GM12878 (cell line): ENCODE measurements around the gene PRPF6. TPM values are rescaled to one million over a fixed set of nuclear protein-coding genes. Genes with fewer than 3 reads are reported as not detected.

Experiments
- ATAC-seq: fragments of 200-7000 bp; cut with Tn5 transposase; 3 replicates; pipeline ENCODE4 v1.9.1; 2020; ENCODE audit warnings: mild to moderate bottlenecking, moderate library complexity
- BruUV-seq: library from RNA; stranded (reverse); fragments of 400-500 nt; replicated peaks from 2 replicates; lab custom pipeline; 2021; lab: Mats Ljungman, UMichigan
- CTCF ChIA-PET: fragments of 300-600 bp; sonication (Branson Sonifier 250); formaldehyde crosslinking; extraction: SDS; loops from one replicate; lab custom pipeline; 2021; ENCODE audit warnings: inconsistent platforms; lab: Yijun Ruan, JAX
- POLR2A ChIA-PET: fragments of 350-600 bp; formaldehyde crosslinking; extraction: SDS; loops from one replicate; lab custom pipeline; 2021; ENCODE audit warnings: inconsistent platforms; lab: Charles Lee
- RAD21 ChIA-PET: fragments of 300-600 bp; sonication (Branson Sonifier 250); formaldehyde crosslinking; loops from one replicate; lab custom pipeline; 2023; ENCODE audit warnings: antibody characterized with exemption; ENCODE audit not compliant: unreplicated experiment; lab: Charles Lee
- SMC1A ChIA-PET: fragments of 300-600 bp; sonication (Branson Sonifier 250); formaldehyde crosslinking; loops from one replicate; lab custom pipeline; 2023; ENCODE audit not compliant: unreplicated experiment, uncharacterized antibody; lab: Charles Lee
- DNase-seq: peaks from one replicate; pipeline ENCODE4 v3.0.0-alpha.2; 2011; ENCODE audit warnings: low read depth, low spot score
- FAIRE-seq: peaks from 3 replicates; lab custom pipeline; 2011; peaks lifted over from hg19 to GRCh38; lab: Jason Lieb, UNC
- H2AFZ ChIP-seq: 2 replicates; pipeline ENCODE4 v1.6.0; 2011; ENCODE audit warnings: low read depth, low read length, control low read depth; ENCODE audit not compliant: control insufficient read depth
- H3K27ac ChIP-seq: 2 replicates; pipeline ENCODE4 v1.5.1; 2011; ENCODE audit warnings: control low read depth; ENCODE audit not compliant: control insufficient read depth, insufficient read depth
- H3K27me3 ChIP-seq, 2 experiments: replicated peaks in 1 of 2; 2 replicates each; pipeline versions ENCODE4 v1.6.0 to v1.6.1; 2011; ENCODE audit warnings: low read length in 1 of 2; ENCODE audit not compliant: control insufficient read depth in 2 of 2, insufficient read depth in 2 of 2
- H3K36me3 ChIP-seq, 2 experiments: 2 replicates each; pipeline ENCODE4 v1.5.1; 2011; ENCODE audit warnings: low read length in 1 of 2; ENCODE audit not compliant: control insufficient read depth in 2 of 2, insufficient read depth in 2 of 2
- H3K4me1 ChIP-seq: 2 replicates; pipeline ENCODE4 v1.6.1; 2011; ENCODE audit warnings: mild to moderate bottlenecking, low read length, moderate library complexity, mixed read lengths; ENCODE audit not compliant: control insufficient read depth, insufficient read depth
- H3K4me2 ChIP-seq: 2 replicates; pipeline ENCODE4 v1.6.0; 2011; ENCODE audit warnings: control low read depth; ENCODE audit not compliant: control insufficient read depth, insufficient read depth
- H3K4me3 ChIP-seq: fragments of 200-600 bp; sonication (generic); 2 replicates; pipeline ENCODE4 v1.5.1; 2016
- H3K79me2 ChIP-seq: 2 replicates; pipeline ENCODE4 v1.6.0; 2011; ENCODE audit warnings: low read length; ENCODE audit not compliant: control insufficient read depth, insufficient read depth
- H3K9ac ChIP-seq: 2 replicates; pipeline ENCODE4 v1.8.0; 2011; ENCODE audit warnings: low read length, control low read depth, mixed read lengths; ENCODE audit not compliant: control insufficient read depth, insufficient read depth
- H3K9me3 ChIP-seq: replicated peaks from 3 replicates; pipeline ENCODE4 v1.5.1; 2011; ENCODE audit warnings: mild to moderate bottlenecking, low read length; ENCODE audit not compliant: control insufficient read depth, insufficient read depth
- H4K20me1 ChIP-seq: 2 replicates; pipeline ENCODE4 v1.6.0; 2011; ENCODE audit not compliant: control insufficient read depth, insufficient read depth
- BHLHE40 ChIP-seq, 2 experiments: fragments of 450-650 bp in 1 of 2; IDR thresholded peaks; 2 replicates each; pipeline ENCODE4 v1.6.1; 2011 to 2017; ENCODE audit warnings: low read depth in 2 of 2, borderline replicate concordance in 1 of 2, improper control_type of control experiment in 1 of 2, low read length in 1 of 2, mild to moderate bottlenecking in 1 of 2
- WGBS: methylation state at CpG from one replicate; pipeline ENCODE4 v1.1.6; 2016; ENCODE audit warnings: low lambda C conversion rate; ENCODE audit not compliant: insufficient replicate concordance, insufficient coverage; ENCODE audit errors: missing lambda C conversion rate; 5-methylcytosine and 5-hydroxymethylcytosine counted together
- in situ Hi-C: fragments of 300-500 bp; cut with MboI; formaldehyde crosslinking; loops from 9 replicates; pipeline ENCODE4 v1.14.3; 2018; ENCODE audit warnings: mixed read lengths
- intact Hi-C: fragments of 100-400 bp; cut with micrococcal nuclease; formaldehyde crosslinking; loops from one replicate; pipeline ENCODE4 v1.14.2; 2022; ENCODE audit not compliant: unreplicated experiment
- microRNA counts: library from miRNA; unstranded; fragments of <30 nt; microRNA quantifications from one replicate; lab custom pipeline; 2016
- microRNA-seq: library from miRNA; unstranded; fragments of <30 nt; microRNA quantifications from one replicate; pipeline ENCODE4, GENCODE V29; 2018
- polyA plus RNA-seq, 11 experiments: library from polyadenylated mRNA; depleted of rRNA in 4 of 11; unstranded in 6 of 11; stranded (reverse) in 5 of 11; fragments of >200 nt; fragmentation: Nextera tagmentation in 4 of 11; fragmentation: Illumina TruSeq in 1 of 11; extraction: Ambion mirVana in 4 of 11; extraction: Trizol in 1 of 11; gene quantifications; 1 replicate in 1 of 11; 2 replicates in 10 of 11; pipeline versions ENCODE4 v1.2.1 to v1.2.3, GENCODE V29; 2011 to 2016; ENCODE audit warnings: inconsistent platforms in 2 of 11, missing spikeins in 2 of 11, low read depth in 1 of 11
- small RNA-seq: library from RNA; depleted of rRNA; stranded (forward); fragments of <200 nt; gene quantifications from one replicate; pipeline ENCODE3, GENCODE V24; 2014
- total RNA-seq, 4 experiments: library from RNA; depleted of rRNA in 3 of 4; stranded (reverse); fragments of >200 nt in 3 of 4; fragmentation: Illumina TruSeq in 1 of 4; extraction: Trizol in 1 of 4; gene quantifications; 2 replicates each; pipeline versions ENCODE4 v1.2.1 to v1.2.3, GENCODE V29; 2013 to 2021
- TF ChIP-seq, protein P1 (sequence below): fragments of 450-650 bp; IDR thresholded peaks from 2 replicates; pipeline ENCODE4 v1.6.1; 2017; ENCODE audit warnings: mild to moderate bottlenecking
- TF ChIP-seq, protein P2 (sequence below): fragments of 450-650 bp; IDR thresholded peaks from 2 replicates; pipeline ENCODE4 v1.6.1; 2017; ENCODE audit warnings: antibody characterized with exemption, mild to moderate bottlenecking, moderate library complexity

PRPF6 gene
- total and polyA plus RNA-seq, 10 of the 15 experiments (the other 5 are each of a cell fraction or from before 2014, with no cell fraction given) = 5.0 to 102 (median 71.3) TPM

DNA sequence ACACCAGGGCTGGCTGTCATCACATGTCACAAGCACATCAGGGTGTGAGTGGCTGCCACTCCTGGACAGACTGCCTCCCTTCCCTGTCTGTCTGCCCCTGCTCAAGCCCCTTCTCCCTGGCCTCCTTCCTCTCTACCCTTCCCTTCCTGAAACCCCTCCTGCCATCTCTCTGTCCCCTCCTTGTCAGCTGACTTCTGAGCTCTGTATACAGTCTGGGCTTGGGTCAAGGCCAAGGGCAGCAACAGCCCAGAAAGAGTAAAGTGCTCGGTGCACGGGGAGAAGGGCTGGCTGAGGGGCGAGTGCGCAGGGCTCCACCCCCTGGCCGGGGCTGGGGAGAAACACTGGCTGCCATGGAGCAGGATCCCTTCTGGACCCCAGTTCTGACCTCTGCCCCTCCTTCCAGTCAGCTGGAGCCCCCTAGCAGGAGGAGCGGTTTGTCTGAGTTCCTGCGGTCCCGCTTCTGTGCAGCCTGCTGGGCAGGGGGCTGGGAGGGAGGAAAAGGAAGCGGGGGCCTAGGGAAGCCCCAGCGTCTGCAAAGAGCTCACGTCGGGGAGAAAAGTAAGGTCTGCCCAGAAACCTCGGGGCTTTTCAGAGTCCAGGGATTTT, 101.3 kb downstream of the PRPF6 start:
- no peak for FAIRE-seq
- TF ChIP-seq, protein P1, sequence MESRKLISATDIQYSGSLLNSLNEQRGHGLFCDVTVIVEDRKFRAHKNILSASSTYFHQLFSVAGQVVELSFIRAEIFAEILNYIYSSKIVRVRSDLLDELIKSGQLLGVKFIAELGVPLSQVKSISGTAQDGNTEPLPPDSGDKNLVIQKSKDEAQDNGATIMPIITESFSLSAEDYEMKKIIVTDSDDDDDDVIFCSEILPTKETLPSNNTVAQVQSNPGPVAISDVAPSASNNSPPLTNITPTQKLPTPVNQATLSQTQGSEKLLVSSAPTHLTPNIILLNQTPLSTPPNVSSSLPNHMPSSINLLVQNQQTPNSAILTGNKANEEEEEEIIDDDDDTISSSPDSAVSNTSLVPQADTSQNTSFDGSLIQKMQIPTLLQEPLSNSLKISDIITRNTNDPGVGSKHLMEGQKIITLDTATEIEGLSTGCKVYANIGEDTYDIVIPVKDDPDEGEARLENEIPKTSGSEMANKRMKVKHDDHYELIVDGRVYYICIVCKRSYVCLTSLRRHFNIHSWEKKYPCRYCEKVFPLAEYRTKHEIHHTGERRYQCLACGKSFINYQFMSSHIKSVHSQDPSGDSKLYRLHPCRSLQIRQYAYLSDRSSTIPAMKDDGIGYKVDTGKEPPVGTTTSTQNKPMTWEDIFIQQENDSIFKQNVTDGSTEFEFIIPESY = no peak
- no peak for TF ChIP-seq BHLHE40 (IDR thresholded peaks at IDR 0.05; ENCODE audit: borderline replicate concordance in 1 of 2, low read depth in 2 of 2, low read length in 1 of 2)
- TF ChIP-seq, protein P2, sequence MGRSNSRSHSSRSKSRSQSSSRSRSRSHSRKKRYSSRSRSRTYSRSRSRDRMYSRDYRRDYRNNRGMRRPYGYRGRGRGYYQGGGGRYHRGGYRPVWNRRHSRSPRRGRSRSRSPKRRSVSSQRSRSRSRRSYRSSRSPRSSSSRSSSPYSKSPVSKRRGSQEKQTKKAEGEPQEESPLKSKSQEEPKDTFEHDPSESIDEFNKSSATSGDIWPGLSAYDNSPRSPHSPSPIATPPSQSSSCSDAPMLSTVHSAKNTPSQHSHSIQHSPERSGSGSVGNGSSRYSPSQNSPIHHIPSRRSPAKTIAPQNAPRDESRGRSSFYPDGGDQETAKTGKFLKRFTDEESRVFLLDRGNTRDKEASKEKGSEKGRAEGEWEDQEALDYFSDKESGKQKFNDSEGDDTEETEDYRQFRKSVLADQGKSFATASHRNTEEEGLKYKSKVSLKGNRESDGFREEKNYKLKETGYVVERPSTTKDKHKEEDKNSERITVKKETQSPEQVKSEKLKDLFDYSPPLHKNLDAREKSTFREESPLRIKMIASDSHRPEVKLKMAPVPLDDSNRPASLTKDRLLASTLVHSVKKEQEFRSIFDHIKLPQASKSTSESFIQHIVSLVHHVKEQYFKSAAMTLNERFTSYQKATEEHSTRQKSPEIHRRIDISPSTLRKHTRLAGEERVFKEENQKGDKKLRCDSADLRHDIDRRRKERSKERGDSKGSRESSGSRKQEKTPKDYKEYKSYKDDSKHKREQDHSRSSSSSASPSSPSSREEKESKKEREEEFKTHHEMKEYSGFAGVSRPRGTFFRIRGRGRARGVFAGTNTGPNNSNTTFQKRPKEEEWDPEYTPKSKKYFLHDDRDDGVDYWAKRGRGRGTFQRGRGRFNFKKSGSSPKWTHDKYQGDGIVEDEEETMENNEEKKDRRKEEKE = no peak
- TF ChIP-seq, all 136 proteins: peak for 0
- Histone ChIP-seq H3K4me3 (no peak overlapping the region), H4K20me1 (no peaks in the 10 kb centered on the region), H3K36me3 (no peaks in the 10 kb centered on the region), H3K4me2 (no peak overlapping the region), H2AFZ (no peak overlapping the region), H3K9ac (no peak overlapping the region), H3K9me3 (peaks cover 3% of the 10 kb centered on the region; the same call in 1 of the 3 replicates), H3K27ac (no peak overlapping the region), H3K79me2 (peaks cover 17% of the 10 kb centered on the region), H3K27me3 (peaks cover 2 to 7% of the 10 kb centered on the region in 2 experiments; a peak in 2 of 4 replicates), H3K4me1 (peaks cover 18% of the 10 kb centered on the region)
- ChIA-PET POLR2A (interaction anchor here (1.6 to 2.4 kb wide), 2 partner anchors 38 to 44 kb away, joined by 4 to 12 read pairs; no protein-coding TSS in a partner anchor), RAD21 (interaction anchor here (0.6 to 6.7 kb wide), 3 partner anchors 33 to 296 kb away, joined by 3 to 67 read pairs (median 6); no protein-coding TSS in a partner anchor), SMC1A (interaction anchor here (1.0 to 2.3 kb wide), 2 partner anchors 38 to 40 kb away, joined by 3 to 11 read pairs; no protein-coding TSS in a partner anchor), CTCF (interaction anchor here (1.0 to 3.5 kb wide), 3 partner anchors 35 to 185 kb away, joined by 3 to 65 read pairs (median 7); no protein-coding TSS in a partner anchor)
- DNase-seq (no peak), ATAC-seq (no peak)
- WGBS = 29% methylated on average over 13 of the region's 13 CpGs
- in situ Hi-C loops = no loop called here
- intact Hi-C loops = no loop called here
- BruUV-seq = no TSS peak

MicroRNAs encoded within 50 kb of the gene (microRNA counts, 767-probe panel; counts per million panel counts)
- microRNA hsa-miR-1914-5p (lab: Ali Mortazavi, UCI) (1,705 counts per million, percentile 66 among the panel's probes with 10 or more counts), microRNA hsa-miR-647 (lab: Ali Mortazavi, UCI) (1,438 counts per million, percentile 53 among the panel's probes with 10 or more counts)

Small RNAs within 50 kb of the gene (microRNA-seq; reads per million reads assigned to microRNA genes)
- 2.1 reads per million, percentile 6 among the genes with 10 or more reads in this experiment for gene MIR1914
- not detected for gene MIR647
- gene MIR6813 = 2.4 reads per million, percentile 9 among the genes with 10 or more reads in this experiment

Small RNAs within 50 kb of the gene (small RNA-seq; reads per million reads assigned to genes)
- gene AL355803.1 = not detected
- not detected for gene MIR647
- 0.31 reads per million for gene MIR6813

Other genes starting within 250 kb of the PRPF6 start
Only the 7 nearest of the 17 such genes appear.
- gene DNAJC5, start 86.0 kb upstream of the PRPF6 start, total RNA-seq (2014; rRNA removed) = 33.7 and 36.0 TPM in 2 replicates
- 16.9 and 17.9 TPM in 2 replicates for gene DNAJC5, start 86.0 kb upstream of the PRPF6 start, total RNA-seq (2014; rRNA removed; fragmentation: Illumina TruSeq; extraction: Trizol)
- gene DNAJC5, start 86.0 kb upstream of the PRPF6 start, total RNA-seq (2021) = 34.6 and 36.8 TPM in 2 replicates
- 13.2 and 20.6 TPM in 2 replicates for gene DNAJC5, start 86.0 kb upstream of the PRPF6 start, polyA plus RNA-seq (2011; rRNA removed)
- 6.1 and 16.0 TPM in 2 replicates for gene DNAJC5, start 86.0 kb upstream of the PRPF6 start, polyA plus RNA-seq (2014; fragmentation: Illumina TruSeq; extraction: Trizol)
- 1 to 10 TPM in 1 of 2 experiments, under 1 TPM in 1; 0.69 to 1.6 TPM for gene DNAJC5, start 86.0 kb upstream of the PRPF6 start, polyA plus RNA-seq (2014; fragmentation: Nextera tagmentation; extraction: Ambion mirVana)
- 27.8 and 31.8 TPM in 2 replicates for gene DNAJC5, start 86.0 kb upstream of the PRPF6 start, polyA plus RNA-seq (2014; rRNA removed)
- gene DNAJC5, start 86.0 kb upstream of the PRPF6 start, polyA plus RNA-seq (2016; fragmentation: Nextera tagmentation; extraction: Ambion mirVana) = 10 to 100 TPM; 11.7 to 16.0 TPM
- gene UCKL1, start 24.7 kb upstream of the PRPF6 start, total RNA-seq (2014; rRNA removed) = 17.5 and 23.6 TPM in 2 replicates
- gene UCKL1, start 24.7 kb upstream of the PRPF6 start, total RNA-seq (2014; rRNA removed; fragmentation: Illumina TruSeq; extraction: Trizol) = 11.0 and 13.2 TPM in 2 replicates
- gene UCKL1, start 24.7 kb upstream of the PRPF6 start, total RNA-seq (2021) = 30.0 and 36.3 TPM in 2 replicates
- gene UCKL1, start 24.7 kb upstream of the PRPF6 start, polyA plus RNA-seq (2011; rRNA removed) = 10.9 and 26.0 TPM in 2 replicates
- gene UCKL1, start 24.7 kb upstream of the PRPF6 start, polyA plus RNA-seq (2014; fragmentation: Illumina TruSeq; extraction: Trizol) = 5.6 and 13.4 TPM in 2 replicates
- 1 to 10 TPM; 2.4 to 7.9 TPM for gene UCKL1, start 24.7 kb upstream of the PRPF6 start, polyA plus RNA-seq (2014; fragmentation: Nextera tagmentation; extraction: Ambion mirVana)
- gene UCKL1, start 24.7 kb upstream of the PRPF6 start, polyA plus RNA-seq (2014; rRNA removed) = 34.4 and 42.5 TPM in 2 replicates
- gene UCKL1, start 24.7 kb upstream of the PRPF6 start, polyA plus RNA-seq (2016; fragmentation: Nextera tagmentation; extraction: Ambion mirVana) = 10 to 100 TPM; 27.9 to 30.8 TPM
- 11.2 and 12.1 TPM in 2 replicates for gene ZNF512B, start 11.2 kb upstream of the PRPF6 start, total RNA-seq (2014; rRNA removed)
- gene ZNF512B, start 11.2 kb upstream of the PRPF6 start, total RNA-seq (2014; rRNA removed; fragmentation: Illumina TruSeq; extraction: Trizol) = 5.2 and 5.6 TPM in 2 replicates
- 21.2 and 23.9 TPM in 2 replicates for gene ZNF512B, start 11.2 kb upstream of the PRPF6 start, total RNA-seq (2021)
- gene ZNF512B, start 11.2 kb upstream of the PRPF6 start, polyA plus RNA-seq (2011; rRNA removed) = 1.8 and 2.8 TPM in 2 replicates
- 2.0 and 5.1 TPM in 2 replicates for gene ZNF512B, start 11.2 kb upstream of the PRPF6 start, polyA plus RNA-seq (2014; fragmentation: Illumina TruSeq; extraction: Trizol)
- gene ZNF512B, start 11.2 kb upstream of the PRPF6 start, polyA plus RNA-seq (2014; fragmentation: Nextera tagmentation; extraction: Ambion mirVana) = under 1 TPM; 0.06 to 0.09 TPM
- gene ZNF512B, start 11.2 kb upstream of the PRPF6 start, polyA plus RNA-seq (2014; rRNA removed) = 12.2 and 15.2 TPM in 2 replicates
- 1 to 10 TPM; 1.1 to 1.6 TPM for gene ZNF512B, start 11.2 kb upstream of the PRPF6 start, polyA plus RNA-seq (2016; fragmentation: Nextera tagmentation; extraction: Ambion mirVana)
- gene SAMD10, start 1.5 kb upstream of the PRPF6 start, total RNA-seq (2014; rRNA removed) = 20.2 and 23.9 TPM in 2 replicates
- gene SAMD10, start 1.5 kb upstream of the PRPF6 start, total RNA-seq (2014; rRNA removed; fragmentation: Illumina TruSeq; extraction: Trizol) = 7.3 and 9.1 TPM in 2 replicates
- 42.1 and 42.7 TPM in 2 replicates for gene SAMD10, start 1.5 kb upstream of the PRPF6 start, total RNA-seq (2021)
- 14.1 and 28.4 TPM in 2 replicates for gene SAMD10, start 1.5 kb upstream of the PRPF6 start, polyA plus RNA-seq (2011; rRNA removed)
- 4.7 and 16.3 TPM in 2 replicates for gene SAMD10, start 1.5 kb upstream of the PRPF6 start, polyA plus RNA-seq (2014; fragmentation: Illumina TruSeq; extraction: Trizol)
- gene SAMD10, start 1.5 kb upstream of the PRPF6 start, polyA plus RNA-seq (2014; fragmentation: Nextera tagmentation; extraction: Ambion mirVana) = 1 to 10 TPM; 1.3 to 3.5 TPM
- gene SAMD10, start 1.5 kb upstream of the PRPF6 start, polyA plus RNA-seq (2014; rRNA removed) = 51.4 and 52.0 TPM in 2 replicates
- 10 to 100 TPM; 16.1 to 19.5 TPM for gene SAMD10, start 1.5 kb upstream of the PRPF6 start, polyA plus RNA-seq (2016; fragmentation: Nextera tagmentation; extraction: Ambion mirVana)
- 32.4 and 39.5 TPM in 2 replicates for gene C20orf204, start 55.0 kb downstream of the PRPF6 start, total RNA-seq (2014; rRNA removed)
- 3.6 and 4.4 TPM in 2 replicates for gene C20orf204, start 55.0 kb downstream of the PRPF6 start, total RNA-seq (2014; rRNA removed; fragmentation: Illumina TruSeq; extraction: Trizol)
- gene C20orf204, start 55.0 kb downstream of the PRPF6 start, total RNA-seq (2021) = 49.1 and 56.0 TPM in 2 replicates
- 2.9 and 6.9 TPM in 2 replicates for gene C20orf204, start 55.0 kb downstream of the PRPF6 start, polyA plus RNA-seq (2011; rRNA removed)
- 0.48 and 1.6 TPM in 2 replicates for gene C20orf204, start 55.0 kb downstream of the PRPF6 start, polyA plus RNA-seq (2014; fragmentation: Illumina TruSeq; extraction: Trizol)
- gene C20orf204, start 55.0 kb downstream of the PRPF6 start, polyA plus RNA-seq (2014; fragmentation: Nextera tagmentation; extraction: Ambion mirVana) = under 1 TPM; 0.24 to 0.38 TPM
- gene C20orf204, start 55.0 kb downstream of the PRPF6 start, polyA plus RNA-seq (2014; rRNA removed) = 37.1 and 42.9 TPM in 2 replicates
- gene C20orf204, start 55.0 kb downstream of the PRPF6 start, polyA plus RNA-seq (2016; fragmentation: Nextera tagmentation; extraction: Ambion mirVana) = 10 to 100 TPM; 17.9 to 20.4 TPM
- 0.16 and 0.28 TPM in 2 replicates for gene SOX18, start 68.5 kb downstream of the PRPF6 start, total RNA-seq (2014; rRNA removed)
- 0.09 TPM in 2 replicates for gene SOX18, start 68.5 kb downstream of the PRPF6 start, total RNA-seq (2014; rRNA removed; fragmentation: Illumina TruSeq; extraction: Trizol)
- gene SOX18, start 68.5 kb downstream of the PRPF6 start, total RNA-seq (2021) = 5.6 TPM in 2 replicates
- gene SOX18, start 68.5 kb downstream of the PRPF6 start, polyA plus RNA-seq (2011; rRNA removed) = 0.24 and 0.53 TPM in 2 replicates
- not detected in 2 replicates for gene SOX18, start 68.5 kb downstream of the PRPF6 start, polyA plus RNA-seq (2014; fragmentation: Illumina TruSeq; extraction: Trizol)
- gene SOX18, start 68.5 kb downstream of the PRPF6 start, polyA plus RNA-seq (2014; fragmentation: Nextera tagmentation; extraction: Ambion mirVana) = under 1 TPM; 0.05 TPM
- 2.1 and 2.2 TPM in 2 replicates for gene SOX18, start 68.5 kb downstream of the PRPF6 start, polyA plus RNA-seq (2014; rRNA removed)
- gene SOX18, start 68.5 kb downstream of the PRPF6 start, polyA plus RNA-seq (2016; fragmentation: Nextera tagmentation; extraction: Ambion mirVana) = not detected
- 13.4 and 17.2 TPM in 2 replicates for gene TCEA2, start 82.1 kb downstream of the PRPF6 start, total RNA-seq (2014; rRNA removed)
- 8.8 and 9.3 TPM in 2 replicates for gene TCEA2, start 82.1 kb downstream of the PRPF6 start, total RNA-seq (2014; rRNA removed; fragmentation: Illumina TruSeq; extraction: Trizol)
- gene TCEA2, start 82.1 kb downstream of the PRPF6 start, total RNA-seq (2021) = 38.0 and 42.5 TPM in 2 replicates
- 11.4 and 13.2 TPM in 2 replicates for gene TCEA2, start 82.1 kb downstream of the PRPF6 start, polyA plus RNA-seq (2011; rRNA removed)
- gene TCEA2, start 82.1 kb downstream of the PRPF6 start, polyA plus RNA-seq (2014; fragmentation: Illumina TruSeq; extraction: Trizol) = 2.8 and 10.8 TPM in 2 replicates
- 10 to 100 TPM in 1 of 2 experiments, 1 to 10 TPM in 1; 3.4 to 12.3 TPM for gene TCEA2, start 82.1 kb downstream of the PRPF6 start, polyA plus RNA-seq (2014; fragmentation: Nextera tagmentation; extraction: Ambion mirVana)
- 17.8 and 26.0 TPM in 2 replicates for gene TCEA2, start 82.1 kb downstream of the PRPF6 start, polyA plus RNA-seq (2014; rRNA removed)
- 10 to 100 TPM; 21.2 to 22.0 TPM for gene TCEA2, start 82.1 kb downstream of the PRPF6 start, polyA plus RNA-seq (2016; fragmentation: Nextera tagmentation; extraction: Ambion mirVana)